Measurements from ENCODE around the gene PHACTR1. TPM values are rescaled to one million over a fixed set of nuclear protein-coding genes. Genes with fewer than 3 reads are reported as not detected.

The PHACTR1 gene
- total RNA-seq, 1 experiment from 2014 or later: 15.5 TPM

- Mint-ChIP-seq H3K27me3 (ENCODE audit: low read depth) (no peaks in the 10 kb centered on the region), H3K9me3 (no peaks in the 10 kb centered on the region), H3K27ac (no peak overlapping the region; the same call in 1 of the 2 replicates), H3K36me3 (no peaks in the 10 kb centered on the region), H3K4me3 (no peak overlapping the region), H3K4me1 (peaks cover 13% of the 10 kb centered on the region)
- ChIA-PET POLR2A (no interaction called here), CTCF (no interaction called here)
- ATAC-seq (no peak), DNase-seq (ENCODE audit: low spot score) (no peak)
- TF ChIP-seq ZMAT4 (CRISPR knock-in tag; IDR thresholded peaks at IDR 0.05): no peak
- no peak for TF ChIP-seq TEAD4 (CRISPR knock-in tag; IDR thresholded peaks at IDR 0.05)
- no peak for TF ChIP-seq ZNF396 (CRISPR knock-in tag; IDR thresholded peaks at IDR 0.05; ENCODE audit: borderline replicate concordance)
- TF ChIP-seq FOXP1 (CRISPR knock-in tag; IDR thresholded peaks at IDR 0.05; ENCODE audit: borderline replicate concordance): no peak
- no peak for TF ChIP-seq NFATC4 (CRISPR knock-in tag; IDR thresholded peaks at IDR 0.05)
- TF ChIP-seq KAT7 (CRISPR knock-in tag; IDR thresholded peaks at IDR 0.05; ENCODE audit: borderline replicate concordance): no peak
- TF ChIP-seq HMGA2 (CRISPR knock-in tag; IDR thresholded peaks at IDR 0.05): no peak
- TF ChIP-seq NFYB (CRISPR knock-in tag; conservative IDR thresholded peaks at IDR 0.05; ENCODE audit: low read depth): no peak
- TF ChIP-seq STAT6 (CRISPR knock-in tag; conservative IDR thresholded peaks at IDR 0.05; ENCODE audit: low read depth): no peak
- TF ChIP-seq ELF4 (CRISPR knock-in tag; IDR thresholded peaks at IDR 0.05; ENCODE audit: low read depth): no peak
- no peak for TF ChIP-seq FOXP4 (CRISPR knock-in tag; IDR thresholded peaks at IDR 0.05)
These were observed 355.2 kb downstream of the PHACTR1 start for GRCh38 chr6:13071550-13072345.

- ChIA-PET POLR2A (no interaction called here), CTCF (interaction anchor here (0.8 kb wide), 1 partner anchor 53 kb away, joined by 3 read pairs; no protein-coding TSS in a partner anchor)
These were observed 356.2 kb downstream of the PHACTR1 start for GRCh38 chr6:13072686-13073347.

More at GRCh38 chr6:13072686-13073347, 356.2 kb downstream of the PHACTR1 start:
- ATAC-seq (no peak), DNase-seq (ENCODE audit: low spot score) (no peak)
- Mint-ChIP-seq H3K4me3 (no peak overlapping the region), H3K36me3 (no peaks in the 10 kb centered on the region), H3K27ac (no peak overlapping the region), H3K9me3 (no peaks in the 10 kb centered on the region), H3K27me3 (ENCODE audit: low read depth) (no peaks in the 10 kb centered on the region), H3K4me1 (peaks cover 13% of the 10 kb centered on the region)
- TF ChIP-seq ELF4 (CRISPR knock-in tag; IDR thresholded peaks at IDR 0.05; ENCODE audit: low read depth): no peak
- TF ChIP-seq HMGXB4 (CRISPR knock-in tag; IDR thresholded peaks at IDR 0.05): no peak
- no peak for TF ChIP-seq TP53 (CRISPR knock-in tag; IDR thresholded peaks at IDR 0.05)
- no peak for TF ChIP-seq PRDM15 (CRISPR knock-in tag; IDR thresholded peaks at IDR 0.05)
- TF ChIP-seq SMAD3 (CRISPR knock-in tag; IDR thresholded peaks at IDR 0.05; ENCODE audit: borderline replicate concordance): no peak
- no peak for TF ChIP-seq RELA (CRISPR knock-in tag; IDR thresholded peaks at IDR 0.05; ENCODE audit: borderline replicate concordance)
- no peak for TF ChIP-seq ZNF671 (CRISPR knock-in tag; IDR thresholded peaks at IDR 0.05)
- TF ChIP-seq FOXP1 (CRISPR knock-in tag; IDR thresholded peaks at IDR 0.05; ENCODE audit: borderline replicate concordance): no peak
- TF ChIP-seq ZNF263 (CRISPR knock-in tag; IDR thresholded peaks at IDR 0.05; ENCODE audit: low read depth): no peak

All from WTC11 (cell line).